ENCODE measurements around the gene AFAP1L2. TPM values are rescaled to one million over a fixed set of nuclear protein-coding genes. Genes with fewer than 3 reads are reported as not detected.

AFAP1L2 gene
- total RNA-seq, 6 experiments from 2014 or later: 0.07 to 0.09 TPM; not detected in 4

DNA sequence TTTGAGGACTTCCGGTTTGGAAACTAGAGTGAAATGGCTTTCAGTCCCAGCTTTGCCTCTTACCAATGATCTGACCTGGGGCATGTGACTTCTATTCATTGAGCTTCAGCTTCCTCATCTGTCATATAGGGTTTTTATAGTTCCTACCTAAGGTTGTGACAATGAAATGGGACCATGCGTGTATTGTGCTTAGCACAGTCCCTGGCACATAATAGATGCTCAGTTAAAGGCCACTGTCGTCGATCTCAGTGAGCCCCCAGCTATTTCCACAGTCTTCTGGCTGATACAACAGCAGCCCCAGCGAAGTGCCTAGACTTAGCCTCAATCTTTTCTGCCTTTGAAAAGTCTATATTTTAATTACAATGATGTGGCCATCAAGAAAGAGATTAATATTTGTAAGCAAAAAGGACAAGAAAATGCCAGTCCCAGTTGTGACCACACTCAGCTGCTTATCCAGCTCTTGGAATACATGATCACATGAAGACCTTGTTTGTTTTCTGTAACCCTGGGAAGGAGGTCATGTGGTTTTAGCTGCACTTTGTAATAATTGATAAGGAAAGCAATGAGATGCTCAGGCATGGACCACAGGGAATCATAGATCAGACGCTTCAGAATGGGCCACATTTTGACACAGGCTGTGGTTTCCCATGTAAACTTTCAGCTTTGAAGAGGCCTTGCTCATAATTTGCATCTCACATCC is 120.6 kb downstream of the AFAP1L2 start:
- DNase-seq: no peak
- H3K9me3 Mint-ChIP-seq: no peaks in the 10 kb centered on the region
- no peaks in the 10 kb centered on the region for H3K36me3 Mint-ChIP-seq (ENCODE audit: low read depth)
- no peak overlapping the region for H3K4me3 Mint-ChIP-seq
- peaks cover 40% of the 10 kb centered on the region for H3K27me3 Mint-ChIP-seq (ENCODE audit: insufficient read depth)
- TF ChIP-seq, protein P1, sequence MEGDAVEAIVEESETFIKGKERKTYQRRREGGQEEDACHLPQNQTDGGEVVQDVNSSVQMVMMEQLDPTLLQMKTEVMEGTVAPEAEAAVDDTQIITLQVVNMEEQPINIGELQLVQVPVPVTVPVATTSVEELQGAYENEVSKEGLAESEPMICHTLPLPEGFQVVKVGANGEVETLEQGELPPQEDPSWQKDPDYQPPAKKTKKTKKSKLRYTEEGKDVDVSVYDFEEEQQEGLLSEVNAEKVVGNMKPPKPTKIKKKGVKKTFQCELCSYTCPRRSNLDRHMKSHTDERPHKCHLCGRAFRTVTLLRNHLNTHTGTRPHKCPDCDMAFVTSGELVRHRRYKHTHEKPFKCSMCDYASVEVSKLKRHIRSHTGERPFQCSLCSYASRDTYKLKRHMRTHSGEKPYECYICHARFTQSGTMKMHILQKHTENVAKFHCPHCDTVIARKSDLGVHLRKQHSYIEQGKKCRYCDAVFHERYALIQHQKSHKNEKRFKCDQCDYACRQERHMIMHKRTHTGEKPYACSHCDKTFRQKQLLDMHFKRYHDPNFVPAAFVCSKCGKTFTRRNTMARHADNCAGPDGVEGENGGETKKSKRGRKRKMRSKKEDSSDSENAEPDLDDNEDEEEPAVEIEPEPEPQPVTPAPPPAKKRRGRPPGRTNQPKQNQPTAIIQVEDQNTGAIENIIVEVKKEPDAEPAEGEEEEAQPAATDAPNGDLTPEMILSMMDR (IDR thresholded peaks at IDR 0.05): no peak
- no peak overlapping the region for H3K27ac Mint-ChIP-seq
- H3K4me1 Mint-ChIP-seq (ENCODE audit: low read depth): no peaks in the 10 kb centered on the region

DNA sequence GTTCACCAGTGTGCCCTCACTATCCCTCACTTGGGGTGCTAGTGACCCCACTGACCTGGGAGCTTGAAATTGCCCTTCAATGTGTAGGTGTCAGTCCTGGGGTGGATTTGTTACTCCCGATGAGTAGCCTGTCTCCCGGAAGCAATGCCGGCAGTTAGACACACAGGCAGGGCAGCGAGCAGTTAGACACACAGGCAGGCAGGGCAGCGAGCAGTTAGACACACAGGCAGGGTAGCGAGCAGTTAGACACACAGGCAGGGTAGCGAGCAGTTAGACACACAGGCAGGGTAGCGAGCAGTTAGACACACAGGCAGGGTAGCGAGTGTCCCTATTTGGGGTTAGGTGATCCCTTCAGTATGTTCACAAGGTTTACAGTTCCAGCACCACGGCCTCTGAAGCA is 121.2 kb downstream of the AFAP1L2 start:
- Mint-ChIP-seq H3K4me3 (no peak overlapping the region), H3K27me3 (ENCODE audit: insufficient read depth) (peaks cover 40% of the 10 kb centered on the region), H3K4me1 (ENCODE audit: low read depth) (no peaks in the 10 kb centered on the region), H3K9me3 (no peaks in the 10 kb centered on the region), H3K36me3 (ENCODE audit: low read depth) (no peaks in the 10 kb centered on the region), H3K27ac (no peak overlapping the region)
- DNase-seq: no peak
- TF ChIP-seq, protein P1 (IDR thresholded peaks at IDR 0.05): no peak

DNA sequence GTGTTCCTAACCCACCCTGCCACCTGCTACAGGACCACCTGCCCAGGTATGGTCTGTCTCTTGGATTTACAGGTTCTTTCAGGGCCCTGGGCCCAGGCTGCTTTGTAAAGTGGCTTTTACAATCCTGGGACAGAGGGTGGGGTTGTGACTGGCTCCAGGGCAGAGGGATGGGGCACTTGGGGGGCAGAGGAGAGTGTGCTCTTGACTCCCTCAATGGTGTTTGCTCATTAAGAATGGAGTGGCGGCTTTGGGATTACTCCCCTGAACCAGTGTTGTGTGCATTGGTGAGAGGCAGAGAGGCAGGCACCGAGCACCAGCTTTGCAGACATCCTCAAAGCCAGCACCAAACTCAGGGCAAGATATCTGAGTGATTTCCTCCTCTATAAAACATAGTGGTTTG is 121.8 kb downstream of the AFAP1L2 start:
- H3K4me3 Mint-ChIP-seq: no peak overlapping the region
- no peaks in the 10 kb centered on the region for H3K9me3 Mint-ChIP-seq
- no peaks in the 10 kb centered on the region for H3K4me1 Mint-ChIP-seq (ENCODE audit: low read depth)
- TF ChIP-seq, protein P1 (IDR thresholded peaks at IDR 0.05): no peak
- no peaks in the 10 kb centered on the region for H3K36me3 Mint-ChIP-seq (ENCODE audit: low read depth)
- no peak for DNase-seq
- no peak overlapping the region for H3K27ac Mint-ChIP-seq
- peaks cover 35% of the 10 kb centered on the region for H3K27me3 Mint-ChIP-seq (ENCODE audit: insufficient read depth)

DNA sequence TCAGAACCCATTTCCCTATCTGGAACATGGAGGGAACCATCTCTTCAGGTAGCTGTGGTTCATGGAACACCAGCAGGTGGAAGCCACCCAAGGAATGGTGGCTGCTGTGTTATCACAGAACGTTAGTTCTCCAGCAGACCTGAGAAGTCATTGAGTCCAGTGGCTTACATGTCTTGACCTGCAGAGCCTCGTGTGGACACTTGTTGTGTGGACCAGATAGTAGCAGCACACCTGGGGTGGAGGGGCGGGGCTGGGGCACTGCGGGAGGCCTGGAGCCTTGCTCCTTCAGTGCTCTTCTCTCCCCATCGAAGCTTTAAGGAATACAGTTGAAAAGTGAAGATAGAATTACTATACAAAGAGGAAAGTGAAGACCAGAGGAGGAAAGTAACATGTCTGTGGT is 122.8 kb downstream of the AFAP1L2 start:
- TF ChIP-seq, protein P1 (IDR thresholded peaks at IDR 0.05): no peak
- H3K4me3 Mint-ChIP-seq: no peak overlapping the region
- H3K4me1 Mint-ChIP-seq (ENCODE audit: low read depth): no peaks in the 10 kb centered on the region
- DNase-seq: no peak
- H3K27me3 Mint-ChIP-seq (ENCODE audit: insufficient read depth): peaks cover 29% of the 10 kb centered on the region
- H3K9me3 Mint-ChIP-seq: no peaks in the 10 kb centered on the region
- H3K36me3 Mint-ChIP-seq (ENCODE audit: low read depth): no peaks in the 10 kb centered on the region
- no peak overlapping the region for H3K27ac Mint-ChIP-seq

DNA sequence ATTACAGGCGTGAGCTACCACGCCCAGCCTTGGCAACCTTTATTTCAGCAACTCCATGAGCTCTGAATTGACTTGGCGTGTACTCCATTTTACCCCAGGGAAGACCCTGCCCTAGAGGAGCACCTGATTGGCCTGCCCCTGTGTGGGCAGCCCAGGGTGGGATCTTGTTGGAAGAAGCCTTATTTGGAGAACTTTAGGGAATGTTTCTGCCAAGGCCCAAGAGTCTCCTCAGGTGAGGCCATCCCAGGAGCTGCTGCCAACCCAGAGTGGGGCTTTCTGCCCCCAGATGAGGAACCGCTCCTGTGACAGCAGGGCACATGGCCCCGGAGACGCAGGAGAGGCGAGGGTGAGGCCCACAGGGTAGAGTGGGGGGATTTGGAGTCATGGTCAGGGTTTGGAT is 123.3 kb downstream of the AFAP1L2 start:
- DNase-seq: no peak
- Mint-ChIP-seq H3K27me3 (ENCODE audit: insufficient read depth) (peaks cover 29% of the 10 kb centered on the region), H3K36me3 (ENCODE audit: low read depth) (no peaks in the 10 kb centered on the region), H3K27ac (no peak overlapping the region), H3K4me1 (ENCODE audit: low read depth) (no peaks in the 10 kb centered on the region), H3K4me3 (no peak overlapping the region), H3K9me3 (no peaks in the 10 kb centered on the region)
- TF ChIP-seq, protein P1 (IDR thresholded peaks at IDR 0.05): no peak

All from HFFc6 (cell line).